Upper lobe of left lung (tissue), 6 donors: ENCODE measurements around the gene ABCA12. TPM values are rescaled to one million over a fixed set of nuclear protein-coding genes. Genes with fewer than 3 reads are reported as not detected.

Experiments
- ATAC-seq, 2 donors: fragments of 200-7000 bp; cut with Tn5 transposase; one replicate each; pipeline ENCODE4 v1.9.1; 2022; ENCODE audit warnings: mild to moderate bottlenecking in 2 of 2, moderate library complexity in 2 of 2; ENCODE audit not compliant: low FRiP score in 2 of 2
- DNase-seq, 2 donors: peaks; one replicate each; pipeline ENCODE4 v3.0.0-alpha.2; 2019 to 2020
- H3K27ac ChIP-seq, 4 donors: fragments of 200-600 bp; sonication (generic); one replicate each; pipeline ENCODE4 v1.5.1; 2016 to 2019
- H3K27me3 ChIP-seq, 4 donors: fragments of 200-600 bp; sonication (generic); one replicate each; pipeline ENCODE4 v1.5.1; 2017 to 2019
- H3K36me3 ChIP-seq, 4 donors: fragments of 200-600 bp; sonication (generic); one replicate each; pipeline ENCODE4 v1.5.1; 2016 to 2019
- H3K4me1 ChIP-seq, 4 donors: fragments of 200-600 bp; sonication (generic); one replicate each; pipeline ENCODE4 v1.5.1; 2018 to 2019
- H3K4me3 ChIP-seq, 4 donors: fragments of 200-600 bp; sonication (generic); one replicate each; pipeline ENCODE4 v1.5.1; 2017 to 2019; ENCODE audit warnings: mild to moderate bottlenecking in 2 of 4, moderate library complexity in 1 of 4
- H3K9me3 ChIP-seq, 4 donors: fragments of 200-600 bp; sonication (generic); one replicate each; pipeline ENCODE4 v1.5.1; 2018 to 2019
- EP300 ChIP-seq, 4 donors: sonication (generic); formaldehyde crosslinking; IDR thresholded peaks; one replicate each; pipeline ENCODE4 v1.5.1; 2017; ENCODE audit warnings: antibody characterized with exemption in 4 of 4, control low read depth in 2 of 4
- POLR2A ChIP-seq, 4 donors: fragments of 450-650 bp; IDR thresholded peaks; one replicate each; pipeline ENCODE4 v1.5.1; 2016 to 2017; ENCODE audit warnings: antibody characterized with exemption in 4 of 4, mild to moderate bottlenecking in 2 of 4
- POLR2AphosphoS5 ChIP-seq, 2 donors: sonication (generic); formaldehyde crosslinking; IDR thresholded peaks; one replicate each; pipeline ENCODE4 v1.5.1; 2017; ENCODE audit warnings: antibody characterized with exemption in 2 of 2
- WGBS, 2 donors: methylation state at CpG; one replicate each; pipeline ENCODE4 v1.1.5; 2017 to 2018; 5-methylcytosine and 5-hydroxymethylcytosine counted together
- total RNA-seq, 6 donors: library from RNA; depleted of rRNA in 4 of 6; stranded (reverse); fragments of >200 nt in 4 of 6; gene quantifications; one replicate each; pipeline versions ENCODE4 v1.1.0 to v1.2.1, GENCODE V29; 2016 to 2021
- TF ChIP-seq, protein P1 (sequence below), 6 experiments: fragments of 450-650 bp in 4 of 6; fragments of 200-600 bp in 2 of 6; sonication (generic) in 2 of 6; IDR thresholded peaks; one replicate each; pipeline ENCODE4 v1.5.1; 2016 to 2019; ENCODE audit warnings: antibody characterized with exemption in 6 of 6
- donor health status: DM: no; HTN: no; CAD: no; lungs with moderate emphysema.
- donor health status: DM: no; HTN: yes; CAD: no; lungs with severe emphysema.

Gene ABCA12
- total RNA-seq, 6 donors from 2014 or later, result 0.03 to 0.44 (median 0.10) TPM; not detected in 3

DNA sequence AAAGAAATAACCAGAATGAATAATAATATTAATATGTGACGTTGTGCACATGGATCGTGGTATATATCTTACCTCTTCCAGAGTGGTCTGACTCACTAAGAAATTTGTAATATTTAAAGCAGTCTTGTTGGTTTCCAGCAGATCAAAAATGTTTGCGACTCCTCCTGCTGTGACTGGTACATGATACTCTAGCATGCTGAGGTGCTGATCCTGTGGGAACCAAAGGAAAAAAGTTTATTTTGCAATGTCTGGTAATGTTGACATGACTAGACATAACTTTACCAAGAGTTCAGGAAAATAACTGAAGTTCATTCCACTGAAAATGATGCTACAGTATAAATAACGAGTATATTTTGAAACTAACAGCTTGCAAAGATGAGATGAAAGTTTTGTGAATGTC, 204.4 kb downstream of the ABCA12 start:
- 75 to 88% methylated on average over 4 of the region's 4 CpGs for WGBS, 2 donors
- Histone ChIP-seq H3K4me1 (no peaks in the 10 kb centered on the region), H3K9me3 (no peaks in the 10 kb centered on the region), H3K36me3 (no peaks in the 10 kb centered on the region), H3K27ac (no peak overlapping the region), H3K4me3 (no peak overlapping the region), H3K27me3 (no peaks in the 10 kb centered on the region)
- DNase-seq (no peak), ATAC-seq (no peak)
- TF ChIP-seq POLR2AphosphoS5 (IDR thresholded peaks at IDR 0.05) (no peak), EP300 (IDR thresholded peaks at IDR 0.05) (no peak), POLR2A (IDR thresholded peaks at IDR 0.05) (no peak)
- TF ChIP-seq, protein P1, sequence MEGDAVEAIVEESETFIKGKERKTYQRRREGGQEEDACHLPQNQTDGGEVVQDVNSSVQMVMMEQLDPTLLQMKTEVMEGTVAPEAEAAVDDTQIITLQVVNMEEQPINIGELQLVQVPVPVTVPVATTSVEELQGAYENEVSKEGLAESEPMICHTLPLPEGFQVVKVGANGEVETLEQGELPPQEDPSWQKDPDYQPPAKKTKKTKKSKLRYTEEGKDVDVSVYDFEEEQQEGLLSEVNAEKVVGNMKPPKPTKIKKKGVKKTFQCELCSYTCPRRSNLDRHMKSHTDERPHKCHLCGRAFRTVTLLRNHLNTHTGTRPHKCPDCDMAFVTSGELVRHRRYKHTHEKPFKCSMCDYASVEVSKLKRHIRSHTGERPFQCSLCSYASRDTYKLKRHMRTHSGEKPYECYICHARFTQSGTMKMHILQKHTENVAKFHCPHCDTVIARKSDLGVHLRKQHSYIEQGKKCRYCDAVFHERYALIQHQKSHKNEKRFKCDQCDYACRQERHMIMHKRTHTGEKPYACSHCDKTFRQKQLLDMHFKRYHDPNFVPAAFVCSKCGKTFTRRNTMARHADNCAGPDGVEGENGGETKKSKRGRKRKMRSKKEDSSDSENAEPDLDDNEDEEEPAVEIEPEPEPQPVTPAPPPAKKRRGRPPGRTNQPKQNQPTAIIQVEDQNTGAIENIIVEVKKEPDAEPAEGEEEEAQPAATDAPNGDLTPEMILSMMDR (IDR thresholded peaks at IDR 0.05), result no peak

DNA sequence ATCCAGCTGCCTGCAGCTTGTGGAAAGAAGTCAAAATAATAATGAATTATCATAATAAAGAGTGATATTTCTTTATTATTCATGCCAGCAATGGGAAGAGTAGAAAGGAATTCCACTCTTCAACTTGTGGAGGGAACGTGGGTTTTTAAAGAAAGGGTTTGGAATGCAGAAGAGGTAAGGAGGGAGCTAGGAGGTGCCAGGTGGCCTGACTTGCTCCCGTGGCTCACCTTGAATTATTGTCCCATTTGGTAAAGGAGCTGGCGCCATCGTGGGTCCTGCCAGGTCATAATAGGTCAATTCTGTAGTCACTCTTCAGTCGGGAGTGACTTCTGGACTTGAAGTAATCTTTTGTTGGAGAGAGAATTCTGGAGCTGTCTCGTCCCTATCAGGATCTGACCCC, 233.8 kb downstream of the ABCA12 start:
- ATAC-seq (no peak), DNase-seq (no peak)
- Histone ChIP-seq H3K4me3 (no peak overlapping the region), H3K36me3 (no peaks in the 10 kb centered on the region), H3K4me1 (no peaks in the 10 kb centered on the region), H3K27ac (no peak overlapping the region), H3K27me3 (no peaks in the 10 kb centered on the region), H3K9me3 (no peaks in the 10 kb centered on the region)
- TF ChIP-seq POLR2AphosphoS5 (IDR thresholded peaks at IDR 0.05) (no peak), EP300 (IDR thresholded peaks at IDR 0.05) (no peak), POLR2A (IDR thresholded peaks at IDR 0.05) (no peak)
- TF ChIP-seq, protein P1 (IDR thresholded peaks at IDR 0.05), result no peak
- 37 to 47% methylated on average over 6 of the region's 6 CpGs for WGBS, 2 donors

DNA sequence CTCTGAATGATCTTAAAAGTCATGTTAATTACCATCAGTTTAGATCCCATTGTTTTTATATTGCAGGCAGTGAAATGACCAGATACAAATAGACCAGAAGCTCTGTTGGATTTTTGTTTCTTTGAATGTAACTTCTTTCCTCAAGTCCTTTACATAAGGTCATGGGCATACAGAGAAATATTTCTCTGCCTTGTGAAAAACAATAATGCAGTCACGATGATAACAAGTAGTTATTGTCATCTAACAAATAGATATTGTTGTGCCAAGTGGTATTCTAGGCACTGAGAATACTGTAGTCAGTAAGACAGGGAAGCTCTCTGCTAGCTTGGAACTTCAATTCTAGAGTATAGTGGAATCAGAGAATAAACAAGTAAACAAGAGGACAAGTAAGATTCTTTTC, 234.2 kb downstream of the ABCA12 start:
- H3K9me3 ChIP-seq, result no peaks in the 10 kb centered on the region
- H3K27ac ChIP-seq, result no peak overlapping the region
- no peak for DNase-seq
- ATAC-seq, result no peak
- H3K4me3 ChIP-seq, result no peak overlapping the region
- WGBS, 2 donors, result 71 to 92% methylated on average over 1 of the region's 1 CpG
- H3K27me3 ChIP-seq, result no peaks in the 10 kb centered on the region
- no peaks in the 10 kb centered on the region for H3K36me3 ChIP-seq
- H3K4me1 ChIP-seq, result no peaks in the 10 kb centered on the region
- no peak for TF ChIP-seq EP300 (IDR thresholded peaks at IDR 0.05)
- TF ChIP-seq POLR2AphosphoS5 (IDR thresholded peaks at IDR 0.05), result no peak
- TF ChIP-seq, protein P1 (IDR thresholded peaks at IDR 0.05), result no peak
- no peak for TF ChIP-seq POLR2A (IDR thresholded peaks at IDR 0.05)

DNA sequence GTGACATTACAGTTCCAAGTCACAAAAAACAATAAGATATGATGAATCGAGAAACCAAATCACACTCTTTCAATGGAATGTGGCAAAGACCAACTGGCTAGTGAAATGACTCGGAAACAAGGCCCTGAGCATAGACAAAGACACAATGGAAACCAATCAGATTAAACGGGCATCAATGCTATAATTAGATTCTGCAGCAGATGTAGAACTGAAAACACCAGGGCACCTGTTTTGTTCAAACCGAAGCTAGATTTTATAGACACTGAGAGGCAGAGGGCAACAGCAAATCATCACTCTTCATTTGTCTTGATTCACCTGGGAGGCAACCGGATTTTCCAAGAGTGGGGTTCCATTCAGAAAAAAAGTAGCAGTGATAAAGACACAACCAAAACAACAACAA, 236.1 kb downstream of the ABCA12 start:
- no peaks in the 10 kb centered on the region for H3K4me1 ChIP-seq
- H3K27me3 ChIP-seq, result no peaks in the 10 kb centered on the region
- ATAC-seq, result no peak
- WGBS, 2 donors, result 83 to 84% methylated on average over 5 of the region's 5 CpGs
- no peaks in the 10 kb centered on the region for H3K9me3 ChIP-seq
- H3K27ac ChIP-seq, result no peak overlapping the region
- TF ChIP-seq POLR2A (IDR thresholded peaks at IDR 0.05) (no peak), POLR2AphosphoS5 (IDR thresholded peaks at IDR 0.05) (no peak), EP300 (IDR thresholded peaks at IDR 0.05) (no peak)
- TF ChIP-seq, protein P1 (IDR thresholded peaks at IDR 0.05), result no peak
- H3K36me3 ChIP-seq, result no peaks in the 10 kb centered on the region
- no peak for DNase-seq
- no peak overlapping the region for H3K4me3 ChIP-seq

DNA sequence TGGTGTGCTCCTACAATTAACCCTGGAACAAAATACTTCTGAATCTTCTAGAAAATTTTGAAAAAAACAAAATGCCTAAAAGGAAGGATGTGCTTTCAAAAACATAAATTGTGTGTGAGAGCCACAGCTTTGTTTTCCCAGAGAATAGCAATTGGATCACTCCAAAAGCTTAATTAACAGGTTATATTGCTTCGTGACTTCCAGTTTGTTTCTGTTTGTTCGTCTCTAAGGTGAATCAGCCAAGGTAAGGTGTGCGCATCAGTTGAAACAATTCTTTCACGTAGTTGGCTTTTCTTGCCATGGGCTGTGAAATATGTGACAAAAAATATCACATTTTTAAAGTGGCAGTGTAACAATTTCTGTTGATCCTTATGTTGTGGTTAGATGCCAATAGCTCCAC, 238.7 kb downstream of the ABCA12 start:
- no peak for ATAC-seq
- no peaks in the 10 kb centered on the region for H3K4me1 ChIP-seq
- DNase-seq, result no peak
- no peak for TF ChIP-seq EP300 (IDR thresholded peaks at IDR 0.05)
- TF ChIP-seq POLR2AphosphoS5 (IDR thresholded peaks at IDR 0.05), result no peak
- TF ChIP-seq POLR2A (IDR thresholded peaks at IDR 0.05), result no peak
- TF ChIP-seq, protein P1 (IDR thresholded peaks at IDR 0.05), result no peak
- no peak overlapping the region for H3K27ac ChIP-seq
- H3K27me3 ChIP-seq, result no peaks in the 10 kb centered on the region
- 86 to 92% methylated on average over 4 of the region's 4 CpGs for WGBS, 2 donors
- no peak overlapping the region for H3K4me3 ChIP-seq
- no peaks in the 10 kb centered on the region for H3K36me3 ChIP-seq
- H3K9me3 ChIP-seq, result no peaks in the 10 kb centered on the region
